Forelimb muscle (tissue), 1 donor: ENCODE results near the gene HOMER1. TPM values are rescaled to one million over a fixed set of nuclear protein-coding genes. Genes with fewer than 3 reads are reported as not detected.

Source experiments
- DNase-seq: peaks from one replicate; pipeline ENCODE4 v3.0.0-alpha.2; 2013; ENCODE audit warnings: low read depth
- polyA plus RNA-seq: library from polyadenylated mRNA; unstranded; fragments of 120-200 nt; gene quantifications from one replicate; pipeline ENCODE4 v1.2.1, GENCODE V29; 2013; ENCODE audit not compliant: insufficient read length

HOMER1 gene
- polyA plus RNA-seq, 1 donor: 29.4 TPM

GRCh38 chr5:79489773-79490172 is 24.2 kb downstream of the HOMER1 start:
- no peak for DNase-seq

GRCh38 chr5:79488775-79489174 is 25.2 kb downstream of the HOMER1 start:
- no peak for DNase-seq

GRCh38 chr5:79488058-79488457 is 25.9 kb downstream of the HOMER1 start:
- no peak for DNase-seq

GRCh38 chr5:79487251-79487650 is 26.7 kb downstream of the HOMER1 start:
- DNase-seq: no peak

GRCh38 chr5:79486116-79486515 is 27.8 kb downstream of the HOMER1 start:
- no peak for DNase-seq

GRCh38 chr5:79484731-79485130 is 29.2 kb downstream of the HOMER1 start:
- DNase-seq: no peak

GRCh38 chr5:79481574-79481973 is 32.4 kb downstream of the HOMER1 start:
- no peak for DNase-seq

GRCh38 chr5:79480991-79481390 is 32.9 kb downstream of the HOMER1 start:
- no peak for DNase-seq

- DNase-seq: no peak
These were observed 38.8 kb downstream of the HOMER1 start for GRCh38 chr5:79475152-79475466.

- DNase-seq: no peak
These were observed 39.4 kb downstream of the HOMER1 start for GRCh38 chr5:79474367-79475151.

- DNase-seq: no peak
These were observed 42.4 kb downstream of the HOMER1 start for GRCh38 chr5:79471556-79471955.

GRCh38 chr5:79464695-79465332 is 49.1 kb downstream of the HOMER1 start:
- DNase-seq: no peak

GRCh38 chr5:79464278-79464677 is 49.7 kb downstream of the HOMER1 start:
- no peak for DNase-seq

- no peak for DNase-seq
These were observed 54.3 kb downstream of the HOMER1 start for GRCh38 chr5:79459626-79460025.

- DNase-seq: no peak
These were observed 56.9 kb downstream of the HOMER1 start for GRCh38 chr5:79456890-79457583.

- DNase-seq: no peak
These were observed 57.5 kb downstream of the HOMER1 start for GRCh38 chr5:79456400-79456799.

GRCh38 chr5:79454043-79454442 is 59.9 kb downstream of the HOMER1 start:
- DNase-seq: no peak

- no peak for DNase-seq
These were observed 65.6 kb downstream of the HOMER1 start for GRCh38 chr5:79448336-79448735.

GRCh38 chr5:79436821-79437220 is 77.1 kb downstream of the HOMER1 start:
- DNase-seq: no peak

- DNase-seq: no peak
These were observed 77.7 kb downstream of the HOMER1 start for GRCh38 chr5:79436224-79436623.

- no peak for DNase-seq
These were observed 83.7 kb downstream of the HOMER1 start for GRCh38 chr5:79430196-79430595.

GRCh38 chr5:79423296-79423695 is 90.6 kb downstream of the HOMER1 start:
- no peak for DNase-seq

- DNase-seq: no peak
These were observed 93.7 kb downstream of the HOMER1 start for GRCh38 chr5:79420248-79420647.
